GM12865 (cell line): ENCODE data around the gene DIP2C.
"Not testable (repeated sequence)": the region's sequence is repeated elsewhere in the genome, so short reads cannot be mapped to it uniquely, and the experiment has no call there.

Experiments
- DNase-seq: peaks from one replicate; pipeline ENCODE4 v3.0.0; 2010; ENCODE audit warnings: low read depth
- H3K4me3 ChIP-seq: 2 replicates; pipeline ENCODE4 v1.5.1; 2011; ENCODE audit warnings: mild to moderate bottlenecking, low read depth, low read length, control low read depth
- TF ChIP-seq, protein P1 (sequence below): IDR thresholded peaks from 2 replicates; pipeline ENCODE4 v1.5.1; 2011; ENCODE audit warnings: low read length, control low read depth, low read depth, inconsistent platforms; ENCODE audit not compliant: insufficient read depth; ENCODE audit errors: missing control alignments

Gene DIP2C

DNA sequence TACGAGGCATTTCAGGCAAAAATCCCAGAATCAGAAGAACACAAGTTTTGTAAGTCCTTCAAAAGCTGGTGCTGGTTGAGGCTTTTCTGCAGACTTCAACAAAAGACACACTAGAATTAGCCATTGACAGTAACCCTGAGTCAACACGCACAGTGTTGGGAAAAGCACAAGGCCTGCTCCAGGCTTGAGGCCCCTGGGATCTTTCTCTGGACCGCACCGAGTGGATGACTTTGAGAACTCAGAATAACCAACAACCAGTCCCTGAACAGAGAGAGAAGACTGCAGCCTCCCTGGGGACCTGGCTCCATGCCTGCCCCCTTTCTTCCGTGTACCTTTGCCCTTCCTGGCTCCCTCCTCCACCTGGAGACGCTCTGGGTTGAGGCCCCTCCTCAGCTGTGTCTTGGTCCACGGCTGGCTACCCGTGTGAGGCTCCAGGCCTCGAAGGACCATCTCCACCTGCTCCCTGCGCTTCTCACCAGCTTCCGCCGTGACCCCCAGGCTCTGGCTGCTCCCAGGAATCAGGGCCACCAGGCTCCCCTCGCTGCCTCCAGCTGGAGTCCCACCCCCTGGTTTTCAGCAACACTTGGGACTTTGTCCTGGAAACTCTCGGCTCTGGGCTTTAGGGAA, 28.4 kb downstream of the DIP2C start:
- no peak for DNase-seq
- TF ChIP-seq, protein P1, sequence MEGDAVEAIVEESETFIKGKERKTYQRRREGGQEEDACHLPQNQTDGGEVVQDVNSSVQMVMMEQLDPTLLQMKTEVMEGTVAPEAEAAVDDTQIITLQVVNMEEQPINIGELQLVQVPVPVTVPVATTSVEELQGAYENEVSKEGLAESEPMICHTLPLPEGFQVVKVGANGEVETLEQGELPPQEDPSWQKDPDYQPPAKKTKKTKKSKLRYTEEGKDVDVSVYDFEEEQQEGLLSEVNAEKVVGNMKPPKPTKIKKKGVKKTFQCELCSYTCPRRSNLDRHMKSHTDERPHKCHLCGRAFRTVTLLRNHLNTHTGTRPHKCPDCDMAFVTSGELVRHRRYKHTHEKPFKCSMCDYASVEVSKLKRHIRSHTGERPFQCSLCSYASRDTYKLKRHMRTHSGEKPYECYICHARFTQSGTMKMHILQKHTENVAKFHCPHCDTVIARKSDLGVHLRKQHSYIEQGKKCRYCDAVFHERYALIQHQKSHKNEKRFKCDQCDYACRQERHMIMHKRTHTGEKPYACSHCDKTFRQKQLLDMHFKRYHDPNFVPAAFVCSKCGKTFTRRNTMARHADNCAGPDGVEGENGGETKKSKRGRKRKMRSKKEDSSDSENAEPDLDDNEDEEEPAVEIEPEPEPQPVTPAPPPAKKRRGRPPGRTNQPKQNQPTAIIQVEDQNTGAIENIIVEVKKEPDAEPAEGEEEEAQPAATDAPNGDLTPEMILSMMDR, result no peak
- H3K4me3 ChIP-seq, result no peak overlapping the region

- TF ChIP-seq, protein P1, result no peak
- H3K4me3 ChIP-seq, result no peak overlapping the region
- DNase-seq, result no peak
Measured at GRCh38 chr10:660413-660969, 29.0 kb downstream of the DIP2C start.

GRCh38 chr10:659688-660141, 29.8 kb downstream of the DIP2C start:
- TF ChIP-seq, protein P1, result no peak
- no peak overlapping the region for H3K4me3 ChIP-seq
- peak; percentile 33 for DNase-seq

- DNase-seq, H3K4me3 ChIP-seq: not testable (repeated sequence)
Measured at GRCh38 chr10:657816-658350, 31.6 kb downstream of the DIP2C start.

- no peak overlapping the region for H3K4me3 ChIP-seq
- DNase-seq, result no peak
- TF ChIP-seq, protein P1, result no peak
Measured at GRCh38 chr10:656883-657282, 32.6 kb downstream of the DIP2C start.

DNA sequence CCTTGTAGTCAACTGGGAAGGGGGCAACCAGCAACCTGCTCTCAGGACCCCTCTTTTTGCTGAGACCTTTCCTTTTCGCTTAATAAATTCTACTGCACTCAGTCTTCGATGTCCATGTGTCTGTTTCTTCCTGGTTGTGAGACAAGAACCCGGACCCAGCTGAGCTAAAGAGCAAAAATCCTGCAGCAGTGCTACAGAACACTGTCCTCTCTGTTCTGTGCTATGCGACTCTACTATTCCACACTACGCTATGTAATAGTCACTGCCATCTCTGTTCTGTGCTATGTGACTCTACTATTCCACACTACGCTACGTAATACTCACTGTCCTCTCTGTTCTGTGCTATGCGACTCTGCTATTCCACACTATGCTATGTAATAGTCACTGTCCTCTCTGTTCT, 34.3 kb downstream of the DIP2C start:
- DNase-seq, result no peak
- H3K4me3 ChIP-seq, result no peak overlapping the region
- TF ChIP-seq, protein P1, result no peak

DNA sequence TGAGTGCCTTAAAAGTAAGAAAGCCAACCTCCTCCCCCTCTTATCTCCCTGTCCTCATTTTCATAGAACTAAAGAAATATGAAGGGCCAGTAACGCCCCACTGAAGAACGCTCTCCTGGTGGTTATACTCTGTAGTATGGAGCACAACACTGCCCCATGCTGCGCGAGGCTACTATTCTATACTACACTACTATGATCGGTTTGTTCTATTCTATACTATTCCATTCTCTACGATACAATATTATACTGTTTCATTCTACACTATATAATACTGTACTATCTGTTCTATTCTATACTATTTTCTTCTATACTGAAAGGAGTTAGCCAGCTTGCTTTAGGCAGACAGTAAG, 34.8 kb downstream of the DIP2C start:
- TF ChIP-seq, protein P1, result no peak
- DNase-seq, result no peak
- no peak overlapping the region for H3K4me3 ChIP-seq
